NCI-H345 treated with DMSO at 0.1 percent for 48 hours (cell line): ENCODE results near the gene SHROOM2.
"Not testable (repeated sequence)": the region's sequence is repeated elsewhere in the genome, so short reads cannot be mapped to it uniquely, and the experiment has no call there.

ENCODE experiments used
- DNase-seq: peaks from one replicate; lab custom pipeline; 2025; ENCODE audit not compliant: unreplicated experiment; lab: John Stamatoyannopoulos, UW

The SHROOM2 gene

GRCh38 chrX:9785944-9786797 is at the start of gene SHROOM2:
SHROOM2 (plus strand) TSS chrX:9786429; CDS start chrX:9786546, 117 bp downstream.
- DNase-seq = no peak

DNA sequence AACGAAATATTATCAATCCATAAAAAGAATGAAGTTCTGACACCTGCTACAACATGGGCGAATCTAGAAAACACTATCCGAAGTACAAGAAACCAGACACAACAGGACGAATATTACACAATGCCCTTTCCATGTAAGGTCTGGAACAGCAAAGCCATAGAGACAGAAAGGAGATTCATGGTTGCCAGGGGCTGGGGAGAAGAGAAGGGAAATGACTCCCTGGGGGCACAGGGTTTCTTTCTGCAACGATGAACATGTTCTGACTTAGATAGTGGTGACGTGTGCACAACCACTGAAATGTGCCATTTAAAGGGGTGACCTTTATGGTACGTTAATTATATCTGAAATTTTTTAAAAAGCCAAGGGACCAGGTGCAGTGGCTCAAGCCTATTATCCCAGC is 48.9 kb upstream of the SHROOM2 start:
- DNase-seq = no peak

DNA sequence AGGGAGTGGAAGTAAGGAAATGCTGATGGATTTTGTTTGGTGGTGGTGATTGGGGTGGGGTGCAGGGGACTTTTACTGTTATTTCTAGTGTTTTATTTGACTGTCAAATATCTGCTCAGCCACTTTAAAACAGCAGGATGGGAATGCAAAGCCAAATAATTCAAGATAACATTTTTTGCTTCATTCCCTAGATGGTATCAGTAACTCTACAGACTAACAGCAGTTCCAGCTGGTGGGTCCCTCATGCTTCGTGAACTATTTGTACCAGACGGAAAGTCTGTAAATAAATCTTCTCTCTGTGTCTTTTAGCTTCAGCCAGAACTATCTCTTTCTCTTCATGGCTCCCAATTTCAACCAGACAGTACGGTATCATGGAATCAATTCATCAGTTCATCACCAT is 48.1 kb upstream of the SHROOM2 start:
- no peak for DNase-seq

DNA sequence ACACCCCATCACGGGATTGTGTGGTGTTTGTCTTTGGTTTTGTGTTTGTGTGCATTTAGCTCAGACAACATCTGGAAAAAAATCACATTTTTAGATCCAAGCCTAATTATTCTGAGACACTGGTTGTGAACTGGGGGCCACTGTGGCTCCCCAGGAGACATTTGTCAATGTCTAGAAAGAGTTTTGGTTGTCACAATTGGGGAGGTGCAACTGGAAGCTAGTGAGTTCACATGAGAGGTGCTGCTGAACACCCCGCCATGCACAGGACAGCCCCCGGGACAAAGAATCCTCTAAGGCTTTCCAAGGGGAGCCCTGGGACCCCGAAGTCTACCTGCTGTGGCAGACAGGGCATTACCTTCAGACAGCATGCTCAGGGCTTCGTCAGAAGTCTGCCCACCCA is 47.1 kb upstream of the SHROOM2 start:
- DNase-seq = no peak

GRCh38 chrX:9745417-9746115 is 40.7 kb upstream of the SHROOM2 start:
- no peak for DNase-seq

DNA sequence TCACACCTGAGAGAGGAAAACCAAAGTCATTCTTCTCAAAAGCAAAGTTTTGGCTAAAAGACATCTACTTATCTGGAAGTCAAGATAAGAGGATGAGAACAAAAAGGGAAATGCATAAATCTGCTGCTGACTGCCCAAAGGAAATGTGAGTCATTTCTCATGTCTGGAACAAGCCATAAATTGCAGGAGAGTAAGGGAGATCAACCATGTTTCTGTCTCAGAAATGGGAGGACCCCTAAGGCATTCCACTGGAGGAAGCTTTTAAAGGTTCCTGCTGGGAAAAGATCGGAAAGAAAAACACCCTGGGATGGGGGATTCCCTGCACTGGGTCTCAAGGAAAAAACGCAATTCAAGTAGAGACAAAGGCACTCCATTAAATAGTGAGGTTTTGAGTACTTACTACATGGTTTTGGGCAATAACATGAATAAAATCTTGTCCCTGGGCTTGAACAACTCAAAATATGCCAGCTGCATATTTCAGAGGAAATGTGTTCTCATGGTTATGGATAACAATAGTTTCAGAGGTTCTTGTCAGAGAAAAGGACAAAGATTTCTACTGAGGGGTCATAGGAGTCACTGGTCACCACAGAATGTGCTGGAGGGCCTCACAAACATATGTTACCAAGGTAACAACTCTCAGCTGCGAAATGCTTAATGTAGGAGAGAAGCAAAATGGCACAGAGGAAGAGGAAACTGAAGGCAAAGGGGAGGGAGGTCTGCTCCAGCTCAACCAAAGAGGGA is 39.9 kb upstream of the SHROOM2 start:
- no peak for DNase-seq

GRCh38 chrX:9747644-9748043 is 38.6 kb upstream of the SHROOM2 start:
- DNase-seq = no peak

- DNase-seq = no peak
Observed at GRCh38 chrX:9749146-9749692, 37.0 kb upstream of the SHROOM2 start.

GRCh38 chrX:9757366-9757765 is 28.9 kb upstream of the SHROOM2 start:
- DNase-seq = no peak

DNA sequence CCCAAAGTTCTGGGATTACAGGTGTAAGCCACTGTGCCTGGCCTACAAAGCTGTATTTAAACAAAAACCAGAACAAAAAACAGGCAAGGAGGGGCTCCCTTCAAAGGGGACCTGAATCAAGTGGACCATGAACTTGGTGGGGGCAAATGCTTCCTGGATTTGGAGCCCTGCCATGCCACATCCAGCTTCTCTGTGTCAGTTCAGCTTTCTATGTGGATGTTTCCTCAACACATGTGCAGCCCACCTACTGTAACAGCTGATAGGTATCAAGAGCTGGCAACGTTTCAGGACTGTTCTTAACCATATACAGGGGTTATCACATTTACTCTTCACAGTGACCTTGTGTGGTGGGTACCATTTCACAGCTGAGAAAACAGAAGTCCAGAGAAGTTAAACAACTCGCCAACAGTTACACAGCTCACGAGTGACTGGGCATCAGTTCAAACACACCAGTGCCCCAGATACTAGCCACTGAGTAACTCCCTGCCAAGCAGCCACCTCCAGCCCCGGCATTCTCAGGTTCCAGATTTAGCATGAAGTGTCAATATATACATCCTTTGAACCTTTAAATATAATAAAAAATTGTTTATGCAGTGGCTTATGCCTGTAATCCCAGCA is 28.1 kb upstream of the SHROOM2 start:
- DNase-seq = no peak

- DNase-seq = no peak
Observed at GRCh38 chrX:9759337-9759736, 26.9 kb upstream of the SHROOM2 start.

DNA sequence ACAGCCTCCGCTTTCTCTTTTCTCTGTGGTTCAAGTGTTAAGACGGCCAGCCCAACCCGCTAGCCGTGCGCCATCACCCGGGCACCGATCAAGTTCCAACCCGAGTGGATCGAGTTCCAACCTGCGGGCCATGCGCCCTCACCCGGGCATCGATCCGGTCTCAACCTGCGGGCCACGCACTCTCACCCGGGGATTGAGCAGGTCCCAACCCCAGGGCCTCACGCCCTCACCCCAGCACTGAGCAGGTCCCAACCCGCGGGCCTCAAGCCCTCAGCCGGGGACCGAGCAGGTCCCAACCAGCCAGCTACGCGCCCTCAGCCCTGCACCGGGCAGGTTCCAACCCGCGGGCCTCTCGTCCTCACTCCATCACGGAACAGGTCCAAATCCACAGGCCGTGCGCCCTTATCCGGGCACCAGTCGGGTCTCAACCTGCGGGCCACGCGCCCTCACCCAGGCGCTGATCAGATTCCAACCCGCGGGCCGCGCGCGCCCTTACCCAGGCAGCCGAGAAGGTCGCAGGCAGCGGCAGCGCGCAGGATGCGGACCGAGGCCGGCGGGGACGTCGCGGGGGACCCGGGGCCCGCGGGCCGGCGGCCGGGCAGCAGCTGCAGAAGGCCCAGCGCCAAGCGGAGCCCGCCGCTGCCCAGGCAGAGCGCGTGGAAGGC is 21.0 kb upstream of the SHROOM2 start:
- DNase-seq = no peak

DNA sequence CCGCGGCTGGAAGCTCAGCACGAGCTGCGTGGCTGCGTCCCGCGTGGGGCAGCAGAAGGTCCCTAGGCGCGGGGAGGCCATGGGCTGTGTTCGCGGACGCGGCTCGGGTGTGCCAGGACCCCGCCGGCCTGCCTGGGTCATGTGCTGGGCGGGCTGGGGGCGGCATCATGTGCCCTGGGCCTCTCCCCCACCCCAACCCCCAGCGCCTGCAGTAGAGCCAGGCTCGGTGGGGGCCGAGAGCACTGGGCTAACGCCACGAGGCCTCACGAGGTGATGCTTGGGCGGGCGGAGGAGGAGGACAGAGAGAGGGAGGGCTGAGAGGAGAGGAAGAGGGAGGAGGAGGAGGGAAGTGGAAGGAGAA is 20.5 kb upstream of the SHROOM2 start, which contains the start of gene GPR143:
GPR143 (minus strand) TSS at position 111 of the 361 bp plus-strand sequence; CDS start at position 81, 30 bp downstream.
- no peak for DNase-seq

- DNase-seq = no peak
Observed at GRCh38 chrX:9767375-9767774, 18.9 kb upstream of the SHROOM2 start.

GRCh38 chrX:9768321-9768839 is 17.8 kb upstream of the SHROOM2 start:
- not testable (repeated sequence) for DNase-seq

- no peak for DNase-seq
Observed at GRCh38 chrX:9770319-9770718, 15.9 kb upstream of the SHROOM2 start.

DNA sequence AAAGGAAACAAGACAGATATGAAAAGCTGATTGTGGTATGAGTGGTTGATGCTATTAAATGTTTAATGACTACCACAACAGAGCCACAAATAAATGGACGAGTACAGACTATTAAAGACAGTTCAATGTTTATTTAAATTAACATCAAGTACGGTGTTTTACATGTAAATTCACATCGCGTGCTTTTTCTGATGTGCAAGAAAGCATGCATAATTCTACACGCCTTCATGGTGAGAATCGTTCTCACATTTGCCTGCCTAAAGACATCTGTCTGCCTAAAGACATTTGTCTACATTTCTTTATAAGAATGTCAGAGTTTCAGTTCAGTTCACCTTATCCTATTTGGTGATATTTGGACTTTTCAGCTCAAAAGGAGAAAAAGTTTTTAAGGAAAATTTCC is 13.3 kb upstream of the SHROOM2 start:
- no peak for DNase-seq

DNA sequence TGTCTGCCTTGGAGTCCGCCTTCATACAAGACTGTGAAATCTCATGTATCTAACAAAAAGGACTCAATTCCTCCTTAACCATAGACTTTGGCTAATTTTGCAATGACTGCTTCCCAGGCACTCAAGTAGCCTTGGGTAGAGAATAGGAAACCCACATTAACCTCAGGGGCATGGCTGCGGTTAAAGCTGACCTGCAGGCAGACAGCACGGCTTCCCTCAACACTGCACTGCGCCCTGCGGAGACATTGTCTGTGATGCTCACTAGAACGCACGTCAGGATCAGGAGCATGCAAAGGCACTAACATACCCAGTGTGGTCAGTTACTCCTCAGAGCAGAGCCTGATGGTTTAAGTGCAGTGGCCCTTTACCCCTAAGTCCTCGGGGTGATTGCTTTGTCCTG is 10.3 kb upstream of the SHROOM2 start:
- DNase-seq = no peak

DNA sequence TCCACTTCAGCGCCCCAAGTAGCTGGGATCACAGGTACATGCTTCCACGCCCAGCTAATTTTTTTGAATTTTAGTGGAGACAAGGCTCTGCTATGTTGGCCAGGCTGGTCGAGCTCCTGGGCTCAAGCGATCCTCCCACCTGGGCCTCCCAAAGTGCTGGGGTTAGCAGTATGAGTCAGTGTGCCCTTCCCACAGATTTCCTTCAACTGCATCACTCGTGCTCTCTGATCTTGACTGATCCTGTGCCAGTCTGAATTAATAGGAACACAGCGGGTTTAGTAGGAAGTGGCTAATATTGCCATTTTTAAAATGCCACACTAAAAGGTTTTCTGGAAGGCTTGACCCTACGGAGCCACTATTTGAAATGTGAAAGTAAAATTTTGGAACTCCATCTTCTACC is 4.3 kb upstream of the SHROOM2 start:
- DNase-seq = no peak

DNA sequence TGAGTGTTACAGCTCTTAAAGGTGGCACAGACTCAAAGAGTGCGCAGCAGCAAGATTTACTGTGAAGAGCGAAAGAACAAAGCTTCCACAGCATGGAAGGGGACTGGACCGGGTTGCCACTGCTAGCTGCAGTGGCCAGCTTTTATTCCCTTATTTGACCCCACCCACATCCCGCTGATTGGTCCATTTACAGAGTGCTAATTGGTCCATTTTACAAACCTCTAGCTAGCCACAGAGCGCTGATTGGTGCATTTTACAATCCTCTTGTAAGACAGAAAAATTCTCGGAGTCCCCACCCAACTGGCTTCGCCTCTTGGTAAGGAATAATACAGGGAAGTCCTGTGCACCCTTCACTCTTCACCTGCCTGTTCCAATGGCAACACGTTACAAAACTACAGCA is 1.9 kb upstream of the SHROOM2 start:
- DNase-seq = no peak
